ENCODE results near the gene TMEM61.
"Not testable (repeated sequence)": the region's sequence is repeated elsewhere in the genome, so short reads cannot be mapped to it uniquely, and the experiment has no call there.

Gene TMEM61

DNA sequence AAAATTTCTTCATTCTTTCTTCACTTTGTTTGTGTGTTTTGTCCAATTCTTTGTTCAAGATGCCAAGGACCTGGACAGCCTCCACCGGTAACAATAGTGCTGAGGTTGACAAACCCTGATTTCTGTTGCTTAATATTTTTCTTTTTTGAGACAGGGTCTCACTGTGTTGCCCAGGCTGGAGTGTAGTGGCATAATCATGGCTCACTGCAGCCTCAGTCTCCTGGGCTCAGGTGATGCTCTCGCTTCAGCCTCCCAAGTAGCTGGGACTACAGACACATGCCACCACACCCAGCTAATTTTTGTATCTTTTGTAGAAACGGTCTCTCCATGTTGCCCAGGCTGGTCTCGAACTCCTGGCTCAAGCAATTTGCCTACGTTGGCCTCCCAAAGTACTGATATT is 16.6 kb upstream of the TMEM61 start:
- not testable (repeated sequence) for DNase-seq

- DNase-seq, result no peak
Observed at GRCh38 chr1:54965624-54966340, 14.6 kb upstream of the TMEM61 start.

DNA sequence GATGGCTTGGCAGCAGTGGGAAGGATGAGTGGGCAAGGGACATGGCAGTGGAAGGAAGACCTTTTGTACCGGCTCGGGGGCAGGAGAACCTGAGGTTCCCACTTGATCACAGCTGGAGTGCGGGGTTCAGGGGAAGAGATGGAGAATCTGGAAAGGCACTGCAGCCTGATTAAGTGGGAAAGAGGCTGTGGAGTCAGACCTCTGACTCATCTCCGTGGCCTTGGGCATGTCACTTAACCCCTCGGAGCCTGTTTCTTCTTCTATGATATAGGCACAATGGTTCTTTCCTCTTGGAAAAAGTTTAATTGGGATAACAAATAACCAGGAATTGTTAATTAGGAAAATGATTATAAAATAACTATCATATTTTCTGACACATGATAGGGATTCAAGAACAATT is 13.1 kb upstream of the TMEM61 start:
- no peak for DNase-seq

DNA sequence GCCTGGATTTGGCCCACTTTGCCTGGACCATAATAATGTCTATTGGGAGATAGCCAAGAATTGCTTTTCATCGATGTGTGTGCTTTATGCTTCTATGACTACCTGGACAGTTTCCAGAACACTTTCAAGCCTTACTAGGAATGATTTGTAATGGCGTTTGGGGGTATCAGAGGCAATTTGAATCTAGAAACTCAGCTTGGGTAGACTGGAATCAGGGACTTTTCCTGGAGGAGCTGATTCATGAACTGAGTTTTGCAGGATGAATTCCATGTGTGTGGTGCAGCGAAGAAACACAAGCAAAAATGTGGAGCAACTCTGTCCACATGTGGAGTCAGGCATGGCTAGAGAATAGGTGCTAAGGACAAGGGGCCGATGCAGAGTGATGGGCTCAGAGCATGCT is 11.9 kb upstream of the TMEM61 start:
- DNase-seq, result no peak

- no peak for DNase-seq
Observed at GRCh38 chr1:54969879-54970278, 10.5 kb upstream of the TMEM61 start.

- DNase-seq, result no peak
Observed at GRCh38 chr1:54970901-54971300, 9.5 kb upstream of the TMEM61 start.

DNA sequence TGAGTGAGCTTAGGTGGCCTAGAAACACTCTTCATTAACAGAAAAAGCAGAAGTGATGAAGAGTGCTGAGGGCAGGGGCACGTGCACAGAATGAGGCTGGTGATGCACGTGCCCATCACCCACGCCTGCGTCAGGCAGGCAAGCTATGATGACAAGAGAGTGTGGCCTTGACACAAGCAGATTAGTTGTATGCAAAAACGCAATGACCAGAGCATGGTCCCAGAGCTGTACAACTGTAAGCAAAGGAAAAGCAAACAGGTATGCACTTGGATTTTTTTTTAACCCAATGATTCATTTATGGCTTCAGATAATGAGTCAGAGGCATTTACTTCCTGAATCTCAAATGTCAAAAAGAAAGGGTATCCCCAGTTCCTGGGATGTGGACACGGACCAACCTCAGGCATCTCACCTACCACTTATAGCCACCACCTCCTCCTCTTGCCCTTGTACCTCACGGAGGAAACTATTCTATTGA is 9.1 kb upstream of the TMEM61 start:
- DNase-seq, result no peak

DNA sequence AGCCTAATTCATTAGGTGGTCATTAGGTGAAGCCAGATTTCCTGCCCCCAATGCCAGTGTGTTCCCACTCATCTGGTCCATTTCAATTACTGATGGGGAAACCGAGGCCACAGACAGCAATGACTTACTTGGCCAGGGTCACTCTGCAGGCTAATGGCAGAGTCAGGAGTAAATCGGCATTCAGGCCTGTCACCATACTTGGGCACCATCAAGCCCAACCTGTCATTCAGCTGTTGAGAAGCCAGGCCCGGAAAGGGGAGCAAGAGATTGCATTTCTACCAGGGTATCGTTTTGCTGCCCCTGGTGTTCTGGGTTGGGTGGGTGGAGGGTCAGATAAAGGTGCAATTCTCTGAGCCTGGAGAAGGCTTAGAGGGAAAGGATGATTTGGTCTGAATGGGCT is 8.0 kb upstream of the TMEM61 start:
- DNase-seq, result no peak

GRCh38 chr1:54973205-54973921 is 7.1 kb upstream of the TMEM61 start:
- DNase-seq, result peak; percentile 26

DNA sequence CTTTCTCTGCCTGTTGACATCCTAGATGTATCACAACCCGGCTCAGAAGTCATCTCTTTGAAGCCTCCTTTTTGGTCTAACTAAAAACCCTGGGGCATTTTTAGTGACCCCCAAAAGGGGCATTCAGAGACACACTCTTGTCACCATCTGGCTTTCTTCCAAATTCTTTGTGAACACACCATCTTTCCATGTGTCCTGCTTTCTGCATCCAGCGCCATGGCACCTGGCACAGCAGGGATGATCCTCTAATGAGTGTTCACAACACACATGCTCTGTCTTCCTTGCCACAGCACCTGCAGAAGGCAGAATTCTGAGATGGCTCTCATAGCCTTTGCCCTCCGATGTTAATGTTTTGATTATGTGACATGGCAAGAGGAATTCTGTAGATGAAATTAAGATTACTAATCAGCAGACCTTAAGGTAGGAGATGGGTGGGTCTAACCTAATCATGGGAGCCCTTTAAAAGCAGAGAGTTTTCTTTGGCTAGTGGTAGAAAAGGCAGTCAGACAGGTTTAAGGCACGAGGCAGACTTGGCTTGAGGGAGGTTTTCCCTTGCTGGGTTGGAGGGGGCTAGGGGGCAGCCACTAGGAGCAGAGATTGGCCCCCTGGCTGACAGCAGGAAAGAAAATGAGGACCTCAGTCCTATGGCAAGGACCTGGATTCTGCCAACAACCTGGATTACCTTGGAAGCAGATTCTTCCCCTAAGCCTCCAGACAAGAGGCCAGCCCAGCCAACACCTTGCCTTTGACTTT is 4.9 kb upstream of the TMEM61 start:
- no peak for DNase-seq

GRCh38 chr1:54976747-54977146 is 3.7 kb upstream of the TMEM61 start:
- no peak for DNase-seq

DNA sequence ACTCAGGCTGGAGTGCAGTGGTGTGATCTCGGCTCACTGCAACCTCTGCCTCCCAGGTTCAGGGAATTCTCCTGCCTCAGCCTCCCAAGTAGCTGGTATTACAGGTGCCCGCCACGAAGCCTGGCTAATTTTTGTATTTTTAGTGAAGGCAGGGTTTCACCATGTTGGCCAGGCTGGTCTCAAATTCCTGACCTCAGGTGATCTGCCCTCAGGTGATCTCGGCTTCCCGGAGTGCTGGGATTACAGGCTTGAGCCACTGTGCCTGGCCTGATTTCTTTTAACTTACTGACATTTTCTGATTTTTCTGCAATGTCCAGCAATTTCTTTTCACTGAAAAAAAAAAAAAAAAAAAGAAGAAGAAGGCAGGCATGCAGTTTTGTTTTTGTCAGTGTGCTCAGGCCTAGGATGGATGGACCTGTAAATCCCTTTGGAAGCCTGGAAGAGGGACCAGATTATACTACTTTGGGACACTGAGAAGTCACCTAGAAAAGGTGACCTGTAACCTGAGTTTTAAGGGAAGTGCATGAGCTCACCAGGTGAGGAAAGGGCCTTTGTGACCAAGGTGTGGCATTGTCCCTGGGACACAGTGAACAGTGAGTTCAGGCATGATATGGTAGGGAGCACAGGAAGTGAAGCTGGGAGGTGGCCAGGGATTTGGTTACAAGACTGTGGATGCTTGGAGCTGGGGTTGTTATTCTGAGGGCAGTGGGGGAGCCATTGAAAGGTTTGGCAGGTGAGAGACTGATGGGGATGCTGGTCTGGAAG is 2.7 kb upstream of the TMEM61 start:
- no peak for DNase-seq

- DNase-seq, result no peak
Observed at GRCh38 chr1:54978528-54979326, 1.7 kb upstream of the TMEM61 start.

DNA sequence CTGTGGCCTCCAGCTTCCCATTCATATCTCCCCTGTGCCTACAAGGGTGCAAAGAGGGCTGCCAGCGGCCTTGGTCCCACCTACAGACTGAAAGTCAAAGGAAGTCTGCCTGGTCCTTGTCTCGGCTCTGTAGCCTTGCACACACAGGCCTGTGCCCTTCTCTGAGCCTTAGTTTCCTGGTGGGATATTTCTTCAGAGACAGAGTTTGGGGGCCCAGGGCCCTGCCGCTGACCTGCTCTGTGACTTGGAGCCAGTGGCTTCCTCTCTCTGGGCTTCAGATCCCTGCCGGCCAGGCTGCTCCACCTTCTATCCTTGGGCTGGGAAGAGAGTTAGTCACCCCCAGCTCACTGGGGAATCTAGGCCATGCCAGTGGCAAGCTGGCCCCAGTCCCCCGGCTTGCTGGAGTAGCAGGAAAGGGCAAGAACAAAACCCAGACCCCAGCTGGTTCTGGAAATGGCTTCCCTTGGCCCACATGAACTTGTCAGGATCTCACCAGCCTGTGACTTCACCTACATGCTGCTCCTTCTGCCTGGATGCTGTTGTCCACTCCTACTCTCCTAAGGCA is 1.0 kb upstream of the TMEM61 start:
- DNase-seq, result no peak

GRCh38 chr1:54980046-54980527 is 341 bp upstream of the TMEM61 start:
- DNase-seq, result no peak

DNA sequence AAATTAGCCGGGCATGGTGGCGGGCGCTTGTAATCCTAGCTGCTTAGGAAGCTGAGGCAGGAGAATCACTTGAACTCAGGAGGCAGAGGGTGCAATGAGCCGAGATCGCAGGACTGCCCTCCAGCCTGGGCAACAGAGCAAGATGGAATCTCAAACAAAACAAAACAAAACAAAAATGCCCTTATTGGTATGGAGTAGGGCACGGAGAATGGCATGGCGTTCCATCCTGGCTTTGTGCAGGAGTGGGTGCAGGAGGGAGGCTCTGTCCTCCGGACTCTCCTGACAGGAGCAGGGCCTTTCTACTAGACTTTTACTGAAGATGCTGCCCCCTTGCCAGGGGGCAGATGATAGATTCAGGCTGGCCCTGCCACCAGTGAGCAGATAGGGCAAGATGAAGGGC is 1.0 kb downstream of the TMEM61 start:
- DNase-seq, result no peak

DNA sequence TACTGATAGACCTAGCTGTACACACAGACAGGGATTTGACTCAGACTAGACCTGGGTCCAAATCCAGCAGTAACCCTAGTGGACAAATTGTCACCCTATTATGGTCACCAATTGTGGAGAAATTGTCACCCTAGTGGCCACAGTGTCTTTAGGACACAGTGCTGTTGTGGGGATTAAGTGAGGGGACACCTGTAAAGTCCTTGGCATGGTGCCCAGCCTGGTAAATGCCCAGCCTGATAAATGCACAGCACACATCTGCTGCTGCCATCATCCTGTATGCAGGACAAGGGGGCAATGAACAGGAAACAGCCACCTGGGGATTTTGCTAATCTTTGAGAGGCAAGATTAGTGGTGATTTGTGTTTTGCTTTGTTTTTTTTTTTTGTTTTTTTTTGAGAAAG is 2.3 kb downstream of the TMEM61 start:
- DNase-seq, result no peak

DNA sequence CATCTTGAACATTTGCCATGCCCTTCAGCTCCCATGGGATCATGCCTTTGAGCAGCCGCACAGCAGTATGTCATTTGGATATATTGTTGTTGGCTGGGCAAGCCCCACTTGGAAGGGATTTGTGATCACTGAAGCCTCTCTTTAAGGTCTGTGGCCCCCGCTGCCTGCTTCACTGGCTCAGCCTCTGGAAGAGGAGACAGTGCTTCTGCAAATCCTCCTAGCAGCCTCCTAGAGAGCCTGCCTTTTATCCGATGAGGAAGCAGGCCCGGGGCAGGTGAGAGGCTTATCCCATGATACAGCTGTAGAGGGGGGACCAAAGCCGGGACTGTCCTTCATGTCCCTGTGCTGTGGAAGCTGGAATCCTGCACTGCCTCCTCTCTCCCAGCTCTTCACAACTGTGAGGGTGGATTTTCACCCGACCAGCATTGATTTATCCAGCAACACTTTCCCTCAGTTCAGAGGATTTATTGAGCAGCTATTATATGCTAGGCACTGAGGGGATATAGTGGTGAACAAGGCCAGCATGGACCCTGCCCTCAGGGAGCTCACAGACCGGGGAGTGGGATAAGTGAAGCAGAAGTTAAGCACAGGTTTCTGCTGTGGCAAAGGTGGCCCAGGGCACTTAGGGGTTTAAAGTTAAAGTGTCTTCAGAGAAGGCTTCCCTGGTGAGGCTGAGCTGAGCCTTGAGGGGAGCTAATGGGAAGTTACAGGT is 3.9 kb downstream of the TMEM61 start:
- DNase-seq, result peak; percentile 18

DNA sequence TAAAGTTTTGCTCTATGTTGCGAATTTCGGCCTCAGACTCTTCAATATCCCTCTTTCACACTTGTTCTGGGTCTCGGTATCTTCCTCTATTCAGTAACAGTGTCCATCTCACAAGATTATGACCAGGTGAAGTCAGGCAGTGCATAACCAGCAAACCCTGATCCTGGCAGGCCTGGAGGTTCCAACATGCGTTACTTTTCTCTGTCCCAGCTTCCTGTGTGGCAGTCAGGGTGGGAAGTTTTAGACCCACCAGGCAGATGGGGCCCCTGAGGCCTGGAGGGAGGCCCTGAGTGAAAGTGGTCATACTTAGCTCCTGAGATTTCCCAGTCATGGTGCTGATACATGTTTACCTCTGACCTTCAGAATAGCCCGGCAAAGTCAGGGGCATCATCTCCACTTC is 5.1 kb downstream of the TMEM61 start:
- DNase-seq, result no peak

- DNase-seq, result no peak
Observed at GRCh38 chr1:54986025-54986424, 5.6 kb downstream of the TMEM61 start.

GRCh38 chr1:54986533-54986932 is 6.1 kb downstream of the TMEM61 start:
- no peak for DNase-seq
